Measurements from ENCODE around the gene LHX1.

LHX1 gene

GRCh38 chr17:36972905-36973304, 35.6 kb downstream of the LHX1 start:
- no peak for TF ChIP-seq CTCF (IDR thresholded peaks at IDR 0.05; ENCODE audit: low read length, missing control alignments)
- DNase-seq (ENCODE audit: low read depth), result no peak

GRCh38 chr17:36975922-36976515, 38.7 kb downstream of the LHX1 start:
- no peak for DNase-seq (ENCODE audit: low read depth)
- TF ChIP-seq CTCF (IDR thresholded peaks at IDR 0.05; ENCODE audit: low read length, missing control alignments), result no peak
- H3K4me3 ChIP-seq (replicated peaks; ENCODE audit: low read depth, low read length), result no peak overlapping the region

More at GRCh38 chr17:36972905-36973304, 35.6 kb downstream of the LHX1 start:
- H3K4me3 ChIP-seq (replicated peaks; ENCODE audit: low read depth, low read length), result no peak overlapping the region

GRCh38 chr17:36977066-36977465, 39.8 kb downstream of the LHX1 start:
- no peak for DNase-seq (ENCODE audit: low read depth)
- TF ChIP-seq CTCF (IDR thresholded peaks at IDR 0.05; ENCODE audit: low read length, missing control alignments), result no peak
- no peak overlapping the region for H3K4me3 ChIP-seq (replicated peaks; ENCODE audit: low read depth, low read length)

GRCh38 chr17:36977568-36977967, 40.3 kb downstream of the LHX1 start:
- no peak for DNase-seq (ENCODE audit: low read depth)
- no peak for TF ChIP-seq CTCF (IDR thresholded peaks at IDR 0.05; ENCODE audit: low read length, missing control alignments)
- no peak overlapping the region for H3K4me3 ChIP-seq (replicated peaks; ENCODE audit: low read depth, low read length)

- peak; percentile 9 for DNase-seq (ENCODE audit: low read depth)
- no peak overlapping the region for H3K4me3 ChIP-seq (replicated peaks; ENCODE audit: low read depth, low read length)
- TF ChIP-seq CTCF (IDR thresholded peaks at IDR 0.05; ENCODE audit: low read length, missing control alignments), result no peak
Observed at GRCh38 chr17:36978810-36979564, 41.7 kb downstream of the LHX1 start.

GRCh38 chr17:36979565-36979941, 42.3 kb downstream of the LHX1 start:
- no peak for DNase-seq (ENCODE audit: low read depth)
- no peak for TF ChIP-seq CTCF (IDR thresholded peaks at IDR 0.05; ENCODE audit: low read length, missing control alignments)
- no peak overlapping the region for H3K4me3 ChIP-seq (replicated peaks; ENCODE audit: low read depth, low read length)
